MM.1S (cell line): Measurements from ENCODE around the gene RSPH1.

Experiments
- DNase-seq: peaks from one replicate; pipeline ENCODE4 v3.0.0-alpha.2; 2015
- H2AFZ ChIP-seq: fragments of 300-600 bp; sonication (generic); 2 replicates; pipeline ENCODE4 v1.6.0; 2016; ENCODE audit warnings: antibody characterized with exemption, low read length
- H3F3A ChIP-seq: fragments of 300-600 bp; sonication (generic); 2 replicates; pipeline ENCODE4 v1.6.1; 2016; ENCODE audit warnings: mild to moderate bottlenecking, antibody characterized with exemption, low read length, moderate library complexity, mixed read lengths; ENCODE audit not compliant: insufficient read depth
- H3K27ac ChIP-seq: fragments of 300-600 bp; sonication (generic); 2 replicates; pipeline ENCODE4 v1.5.1; 2016; ENCODE audit warnings: mild to moderate bottlenecking, low read length
- H3K27me3 ChIP-seq: fragments of 300-600 bp; sonication (generic); replicated peaks from 2 replicates; pipeline ENCODE4 v1.6.0; 2016; ENCODE audit warnings: low read length; ENCODE audit not compliant: insufficient read depth
- H3K36me3 ChIP-seq: fragments of 300-600 bp; sonication (generic); replicated peaks from 2 replicates; pipeline ENCODE4 v1.6.1; 2016; ENCODE audit warnings: mild to moderate bottlenecking, low read length, mixed read lengths; ENCODE audit not compliant: insufficient read depth
- H3K4me1 ChIP-seq: fragments of 300-600 bp; sonication (generic); 2 replicates; pipeline ENCODE4 v1.6.1; 2016; ENCODE audit warnings: low read length, mixed read lengths
- H3K4me2 ChIP-seq: fragments of 300-600 bp; sonication (generic); 2 replicates; pipeline ENCODE4 v1.6.0; 2016; ENCODE audit warnings: low read depth, low read length
- H3K4me3 ChIP-seq: fragments of 300-600 bp; sonication (generic); 2 replicates; pipeline ENCODE4 v1.5.1; 2016; ENCODE audit warnings: low read length, mixed read lengths
- H3K79me2 ChIP-seq: fragments of 300-600 bp; sonication (generic); 2 replicates; pipeline ENCODE4 v1.6.1; 2016; ENCODE audit warnings: mixed run types, low read length, mixed read lengths
- H3K9ac ChIP-seq: fragments of 300-600 bp; sonication (generic); 2 replicates; pipeline ENCODE4 v1.6.1; 2016; ENCODE audit warnings: low read length, mixed read lengths
- H3K9me2 ChIP-seq: fragments of 300-600 bp; sonication (generic); replicated peaks from 2 replicates; pipeline ENCODE4 v1.6.1; 2016; ENCODE audit warnings: mild to moderate bottlenecking, low read length, mixed read lengths; ENCODE audit not compliant: insufficient read depth
- H3K9me3 ChIP-seq: fragments of 300-600 bp; sonication (generic); replicated peaks from 2 replicates; pipeline ENCODE4 v1.6.1; 2016; ENCODE audit warnings: mild to moderate bottlenecking, low read length, mixed read lengths; ENCODE audit not compliant: insufficient read depth
- H4K20me1 ChIP-seq: fragments of 300-600 bp; sonication (generic); 2 replicates; pipeline ENCODE4 v1.6.1; 2016; ENCODE audit warnings: mild to moderate bottlenecking, low read length, moderate library complexity, mixed read lengths; ENCODE audit not compliant: insufficient read depth
- EZH2 ChIP-seq: fragments of 300-600 bp; sonication (generic); optimal IDR thresholded peaks from 2 replicates; pipeline ENCODE3; 2017; ENCODE audit warnings: low read depth, mild to moderate bottlenecking, antibody characterized with exemption, low read length, mixed read lengths
- EZH2phosphoT487 ChIP-seq: fragments of 300-600 bp; sonication (generic); IDR thresholded peaks from 2 replicates; pipeline ENCODE4 v1.6.1; 2018; ENCODE audit warnings: antibody characterized with exemption, low read length
- TF ChIP-seq, protein P1 (sequence below): fragments of 300-600 bp; sonication (generic); IDR thresholded peaks from 2 replicates; pipeline ENCODE4 v1.5.1; 2016; ENCODE audit warnings: antibody characterized with exemption, low read length, mixed read lengths

RSPH1 gene

DNA sequence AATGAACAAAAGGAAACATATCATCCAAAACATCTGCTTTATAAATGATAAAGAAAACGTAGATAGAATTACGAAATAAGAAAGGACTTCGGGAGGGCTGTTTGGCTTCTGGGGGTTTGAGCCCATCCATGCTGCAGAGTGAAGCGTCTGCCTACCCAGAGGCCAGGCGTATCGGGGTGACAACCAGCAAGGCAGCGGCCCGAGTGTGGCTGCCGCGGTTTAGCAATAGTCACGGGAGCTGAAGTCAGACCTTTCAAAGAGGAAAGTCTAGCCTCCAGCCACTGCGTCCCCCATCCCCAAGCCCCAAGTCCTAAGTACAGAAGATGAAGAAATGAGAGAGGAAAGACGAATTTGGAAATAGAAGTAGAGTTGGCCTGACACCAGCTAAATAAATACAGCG lies 26.2 kb upstream of the RSPH1 start:
- DNase-seq: no peak
- peaks cover 41% of the 10 kb centered on the region for H3K4me1 ChIP-seq
- no peak overlapping the region for H3K27ac ChIP-seq
- H4K20me1 ChIP-seq: no peaks in the 10 kb centered on the region
- H3F3A ChIP-seq: peaks cover 26% of the 10 kb centered on the region
- H3K9me3 ChIP-seq: no peaks in the 10 kb centered on the region
- no peaks in the 10 kb centered on the region for H3K79me2 ChIP-seq
- no peak for TF ChIP-seq EZH2
- TF ChIP-seq, protein P1, sequence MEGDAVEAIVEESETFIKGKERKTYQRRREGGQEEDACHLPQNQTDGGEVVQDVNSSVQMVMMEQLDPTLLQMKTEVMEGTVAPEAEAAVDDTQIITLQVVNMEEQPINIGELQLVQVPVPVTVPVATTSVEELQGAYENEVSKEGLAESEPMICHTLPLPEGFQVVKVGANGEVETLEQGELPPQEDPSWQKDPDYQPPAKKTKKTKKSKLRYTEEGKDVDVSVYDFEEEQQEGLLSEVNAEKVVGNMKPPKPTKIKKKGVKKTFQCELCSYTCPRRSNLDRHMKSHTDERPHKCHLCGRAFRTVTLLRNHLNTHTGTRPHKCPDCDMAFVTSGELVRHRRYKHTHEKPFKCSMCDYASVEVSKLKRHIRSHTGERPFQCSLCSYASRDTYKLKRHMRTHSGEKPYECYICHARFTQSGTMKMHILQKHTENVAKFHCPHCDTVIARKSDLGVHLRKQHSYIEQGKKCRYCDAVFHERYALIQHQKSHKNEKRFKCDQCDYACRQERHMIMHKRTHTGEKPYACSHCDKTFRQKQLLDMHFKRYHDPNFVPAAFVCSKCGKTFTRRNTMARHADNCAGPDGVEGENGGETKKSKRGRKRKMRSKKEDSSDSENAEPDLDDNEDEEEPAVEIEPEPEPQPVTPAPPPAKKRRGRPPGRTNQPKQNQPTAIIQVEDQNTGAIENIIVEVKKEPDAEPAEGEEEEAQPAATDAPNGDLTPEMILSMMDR: no peak
- TF ChIP-seq EZH2phosphoT487: no peak
- H3K9me2 ChIP-seq: no peaks in the 10 kb centered on the region
- H3K4me2 ChIP-seq: no peak overlapping the region
- no peaks in the 10 kb centered on the region for H3K36me3 ChIP-seq
- peaks cover 48% of the 10 kb centered on the region for H3K27me3 ChIP-seq
- no peak overlapping the region for H2AFZ ChIP-seq
- no peak overlapping the region for H3K9ac ChIP-seq
- H3K4me3 ChIP-seq: no peak overlapping the region

DNA sequence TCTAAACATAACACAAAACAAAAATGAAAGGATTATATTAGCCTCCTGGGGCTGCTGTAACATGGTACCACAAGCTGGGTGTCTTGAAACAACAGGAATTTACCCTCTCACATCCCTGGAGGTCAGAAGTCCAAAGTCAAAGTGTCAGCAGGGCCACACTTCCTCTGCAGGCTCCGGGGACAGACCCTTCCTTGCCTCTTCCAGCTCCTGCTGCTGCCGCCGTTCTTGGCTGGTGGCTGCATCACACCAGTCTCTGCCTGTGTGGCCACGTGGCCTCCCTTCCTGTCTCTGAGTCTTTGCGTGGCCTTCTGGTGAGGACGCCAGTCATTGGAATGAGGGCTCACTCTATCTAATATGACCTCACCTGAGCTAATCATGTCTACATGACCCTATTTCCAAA lies 25.8 kb upstream of the RSPH1 start:
- Histone ChIP-seq H2AFZ (no peak overlapping the region), H3K4me3 (no peak overlapping the region), H3K36me3 (no peaks in the 10 kb centered on the region), H3K9me2 (no peaks in the 10 kb centered on the region), H3K4me2 (no peak overlapping the region), H3K27ac (no peak overlapping the region), H3K27me3 (peaks cover 52% of the 10 kb centered on the region), H3F3A (peaks cover 21% of the 10 kb centered on the region), H4K20me1 (no peaks in the 10 kb centered on the region), H3K9ac (no peak overlapping the region), H3K79me2 (no peaks in the 10 kb centered on the region), H3K9me3 (no peaks in the 10 kb centered on the region), H3K4me1 (peaks cover 36% of the 10 kb centered on the region)
- DNase-seq: no peak
- TF ChIP-seq EZH2phosphoT487: no peak
- TF ChIP-seq, protein P1: no peak
- TF ChIP-seq EZH2: no peak

DNA sequence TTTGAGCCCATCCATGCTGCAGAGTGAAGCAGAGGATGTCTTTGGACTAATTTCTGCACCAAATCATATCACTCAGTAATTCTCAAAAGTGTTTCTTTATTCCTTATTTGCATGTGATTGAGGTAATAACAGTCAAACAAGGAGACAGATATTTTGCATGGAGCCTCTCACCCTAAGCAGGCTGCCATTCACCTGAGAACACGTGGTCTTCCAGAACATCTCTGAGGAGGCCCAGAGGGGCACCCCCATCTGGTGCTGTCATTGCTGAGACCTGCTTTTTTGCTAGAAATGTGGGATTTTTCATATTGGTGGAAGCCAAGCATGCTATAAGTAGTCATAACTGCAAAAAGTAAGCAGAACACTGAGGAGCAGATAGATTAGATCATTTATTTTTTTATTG lies 25.4 kb upstream of the RSPH1 start:
- H3K27ac ChIP-seq: no peak overlapping the region
- H3K36me3 ChIP-seq: no peaks in the 10 kb centered on the region
- peaks cover 55% of the 10 kb centered on the region for H3K27me3 ChIP-seq
- H3K9me2 ChIP-seq: no peaks in the 10 kb centered on the region
- no peak for DNase-seq
- peaks cover 18% of the 10 kb centered on the region for H3F3A ChIP-seq
- no peak overlapping the region for H2AFZ ChIP-seq
- H3K4me3 ChIP-seq: no peak overlapping the region
- no peaks in the 10 kb centered on the region for H4K20me1 ChIP-seq
- H3K9ac ChIP-seq: no peak overlapping the region
- no peak overlapping the region for H3K4me2 ChIP-seq
- peaks cover 32% of the 10 kb centered on the region for H3K4me1 ChIP-seq
- TF ChIP-seq, protein P1: no peak
- TF ChIP-seq EZH2: no peak
- TF ChIP-seq EZH2phosphoT487: no peak
- H3K79me2 ChIP-seq: no peaks in the 10 kb centered on the region
- H3K9me3 ChIP-seq: no peaks in the 10 kb centered on the region
